ENCODE data around the gene PXMP4. TPM values are rescaled to one million over a fixed set of nuclear protein-coding genes. Genes with fewer than 3 reads are reported as not detected.

Gene PXMP4
- total RNA-seq, 1 experiment from 2014 or later: 12.0 TPM

DNA sequence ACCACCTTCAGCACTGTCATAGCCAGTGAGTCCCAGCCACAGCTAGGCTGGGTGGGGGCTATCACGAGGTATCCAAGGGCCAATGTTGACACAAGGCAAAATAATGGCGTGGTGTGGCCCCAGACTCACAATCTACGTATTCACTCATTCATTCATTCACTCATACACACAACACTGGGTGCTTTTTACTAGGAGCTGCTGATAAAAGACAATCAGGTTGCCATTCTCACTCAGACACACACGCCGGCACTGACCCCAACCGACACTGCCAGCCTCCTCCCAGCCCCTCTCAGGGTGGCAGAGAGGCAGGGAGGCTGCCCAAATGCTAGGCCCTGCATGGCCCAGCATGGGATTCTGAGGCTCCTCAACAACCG lies 59.4 kb downstream of the PXMP4 start:
- in situ Hi-C loops (cut with HindIII; ENCODE audit: low pct_unique_long_range_greater_than_20kb, low sequenced_read_pairs): no loop called here
- Histone ChIP-seq H3K4me3 (ENCODE audit: low read depth in 2 of 2, low read length in 2 of 2) (no peak overlapping the region), H3K36me3 (ENCODE audit: control insufficient read depth, insufficient read depth, low read length) (no peaks in the 10 kb centered on the region), H3K27ac (ENCODE audit: low read length) (no peak overlapping the region), H3K4me1 (ENCODE audit: control insufficient read depth, insufficient read depth, low read length) (peaks cover 14% of the 10 kb centered on the region), H3K9me3 (ENCODE audit: control insufficient read depth, insufficient read depth, low read depth, low read length) (no peaks in the 10 kb centered on the region), H3K27me3 (ENCODE audit: control insufficient read depth, insufficient read depth, low read length) (no peaks in the 10 kb centered on the region)
- no peak for DNase-seq (ENCODE audit: low read depth, low spot score)
- TF ChIP-seq, protein P1, sequence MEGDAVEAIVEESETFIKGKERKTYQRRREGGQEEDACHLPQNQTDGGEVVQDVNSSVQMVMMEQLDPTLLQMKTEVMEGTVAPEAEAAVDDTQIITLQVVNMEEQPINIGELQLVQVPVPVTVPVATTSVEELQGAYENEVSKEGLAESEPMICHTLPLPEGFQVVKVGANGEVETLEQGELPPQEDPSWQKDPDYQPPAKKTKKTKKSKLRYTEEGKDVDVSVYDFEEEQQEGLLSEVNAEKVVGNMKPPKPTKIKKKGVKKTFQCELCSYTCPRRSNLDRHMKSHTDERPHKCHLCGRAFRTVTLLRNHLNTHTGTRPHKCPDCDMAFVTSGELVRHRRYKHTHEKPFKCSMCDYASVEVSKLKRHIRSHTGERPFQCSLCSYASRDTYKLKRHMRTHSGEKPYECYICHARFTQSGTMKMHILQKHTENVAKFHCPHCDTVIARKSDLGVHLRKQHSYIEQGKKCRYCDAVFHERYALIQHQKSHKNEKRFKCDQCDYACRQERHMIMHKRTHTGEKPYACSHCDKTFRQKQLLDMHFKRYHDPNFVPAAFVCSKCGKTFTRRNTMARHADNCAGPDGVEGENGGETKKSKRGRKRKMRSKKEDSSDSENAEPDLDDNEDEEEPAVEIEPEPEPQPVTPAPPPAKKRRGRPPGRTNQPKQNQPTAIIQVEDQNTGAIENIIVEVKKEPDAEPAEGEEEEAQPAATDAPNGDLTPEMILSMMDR (IDR thresholded peaks at IDR 0.05): no peak
- TF ChIP-seq POLR2AphosphoS5 (IDR thresholded peaks at IDR 0.05; ENCODE audit: low read depth, low read length): no peak
- TF ChIP-seq TCF7L2 (IDR thresholded peaks at IDR 0.05; ENCODE audit: low read depth, low read length): no peak
- CTCF ChIA-PET: interaction anchor here (0.6 kb wide), 1 partner anchor 147 kb away, joined by 3 read pairs; no protein-coding TSS in a partner anchor
- POLR2A ChIA-PET: no interaction called here
- no TSS peak for BruUV-seq (replicated peaks)
- no peak for ATAC-seq
- intact Hi-C loops (cut with micrococcal nuclease; ENCODE audit: unreplicated experiment): no loop called here

DNA sequence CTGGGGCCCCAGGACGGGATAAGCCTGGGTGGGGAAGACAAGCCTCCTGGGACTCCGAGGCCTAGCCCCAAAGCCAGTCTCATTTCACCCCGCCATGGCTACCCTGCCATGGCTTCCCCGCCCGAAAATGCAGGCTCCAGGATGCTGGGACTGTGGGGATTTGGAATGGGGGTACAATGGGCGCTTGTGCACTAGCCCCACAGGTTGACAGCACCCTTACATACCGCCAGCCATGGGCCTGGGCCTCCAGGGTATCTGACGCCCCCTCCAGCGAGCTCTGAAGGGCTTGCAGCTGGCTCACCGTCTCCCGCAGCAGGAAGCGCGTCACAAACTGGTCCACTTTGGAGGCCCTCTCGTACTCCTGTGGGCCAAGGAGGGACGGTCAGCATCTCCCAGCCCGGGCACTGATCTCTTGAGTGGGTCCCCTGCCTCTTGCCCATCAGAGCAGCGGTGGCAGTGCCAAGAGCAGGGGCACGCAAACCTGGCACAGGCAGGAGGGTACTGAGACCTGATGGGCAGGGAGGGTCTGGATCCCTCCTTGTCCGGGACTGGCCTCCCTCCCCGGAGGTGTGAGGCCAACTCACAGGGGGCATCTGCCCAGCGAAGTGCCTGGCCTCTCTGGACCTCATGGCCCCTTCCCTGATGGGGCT lies 60.0 kb downstream of the PXMP4 start:
- no peaks in the 10 kb centered on the region for H3K9me3 ChIP-seq (ENCODE audit: control insufficient read depth, insufficient read depth, low read depth, low read length)
- in situ Hi-C loops (cut with HindIII; ENCODE audit: low pct_unique_long_range_greater_than_20kb, low sequenced_read_pairs): no loop called here
- BruUV-seq (replicated peaks): no TSS peak
- no peak overlapping the region for H3K27ac ChIP-seq (ENCODE audit: low read length)
- peaks cover 14% of the 10 kb centered on the region for H3K4me1 ChIP-seq (ENCODE audit: control insufficient read depth, insufficient read depth, low read length)
- POLR2A ChIA-PET: no interaction called here
- no peaks in the 10 kb centered on the region for H3K36me3 ChIP-seq (ENCODE audit: control insufficient read depth, insufficient read depth, low read length)
- ATAC-seq (no peak), DNase-seq (ENCODE audit: low read depth, low spot score) (no peak)
- TF ChIP-seq TCF7L2 (IDR thresholded peaks at IDR 0.05; ENCODE audit: low read depth, low read length) (no peak), SIN3A (IDR thresholded peaks at IDR 0.05; ENCODE audit: borderline replicate concordance, insufficient read depth, low read depth, low read length) (no peak), POLR2AphosphoS5 (IDR thresholded peaks at IDR 0.05; ENCODE audit: low read depth, low read length) (no peak)
- TF ChIP-seq, protein P2, sequence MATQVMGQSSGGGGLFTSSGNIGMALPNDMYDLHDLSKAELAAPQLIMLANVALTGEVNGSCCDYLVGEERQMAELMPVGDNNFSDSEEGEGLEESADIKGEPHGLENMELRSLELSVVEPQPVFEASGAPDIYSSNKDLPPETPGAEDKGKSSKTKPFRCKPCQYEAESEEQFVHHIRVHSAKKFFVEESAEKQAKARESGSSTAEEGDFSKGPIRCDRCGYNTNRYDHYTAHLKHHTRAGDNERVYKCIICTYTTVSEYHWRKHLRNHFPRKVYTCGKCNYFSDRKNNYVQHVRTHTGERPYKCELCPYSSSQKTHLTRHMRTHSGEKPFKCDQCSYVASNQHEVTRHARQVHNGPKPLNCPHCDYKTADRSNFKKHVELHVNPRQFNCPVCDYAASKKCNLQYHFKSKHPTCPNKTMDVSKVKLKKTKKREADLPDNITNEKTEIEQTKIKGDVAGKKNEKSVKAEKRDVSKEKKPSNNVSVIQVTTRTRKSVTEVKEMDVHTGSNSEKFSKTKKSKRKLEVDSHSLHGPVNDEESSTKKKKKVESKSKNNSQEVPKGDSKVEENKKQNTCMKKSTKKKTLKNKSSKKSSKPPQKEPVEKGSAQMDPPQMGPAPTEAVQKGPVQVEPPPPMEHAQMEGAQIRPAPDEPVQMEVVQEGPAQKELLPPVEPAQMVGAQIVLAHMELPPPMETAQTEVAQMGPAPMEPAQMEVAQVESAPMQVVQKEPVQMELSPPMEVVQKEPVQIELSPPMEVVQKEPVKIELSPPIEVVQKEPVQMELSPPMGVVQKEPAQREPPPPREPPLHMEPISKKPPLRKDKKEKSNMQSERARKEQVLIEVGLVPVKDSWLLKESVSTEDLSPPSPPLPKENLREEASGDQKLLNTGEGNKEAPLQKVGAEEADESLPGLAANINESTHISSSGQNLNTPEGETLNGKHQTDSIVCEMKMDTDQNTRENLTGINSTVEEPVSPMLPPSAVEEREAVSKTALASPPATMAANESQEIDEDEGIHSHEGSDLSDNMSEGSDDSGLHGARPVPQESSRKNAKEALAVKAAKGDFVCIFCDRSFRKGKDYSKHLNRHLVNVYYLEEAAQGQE (IDR thresholded peaks at IDR 0.05; ENCODE audit: insufficient read depth in 1 of 2, low read depth in 2 of 2, low read length in 1 of 2): no peak
- TF ChIP-seq, protein P1 (IDR thresholded peaks at IDR 0.05): no peak
- intact Hi-C loops (cut with micrococcal nuclease; ENCODE audit: unreplicated experiment): no loop called here
- no peak overlapping the region for H3K4me3 ChIP-seq (ENCODE audit: low read depth in 2 of 2, low read length in 2 of 2)
- CTCF ChIA-PET: no interaction called here
- no peaks in the 10 kb centered on the region for H3K27me3 ChIP-seq (ENCODE audit: control insufficient read depth, insufficient read depth, low read length)
